HepG2 (cell line): ENCODE results near the gene YBX2. TPM values are rescaled to one million over a fixed set of nuclear protein-coding genes. Genes with fewer than 3 reads are reported as not detected.

Experiments
- ARHGAP35 ChIP-seq: sonication (generic); formaldehyde crosslinking; IDR thresholded peaks from 2 replicates; pipeline ENCODE4 v1.9.0; 2022; ENCODE audit warnings: mild to moderate bottlenecking, inconsistent platforms, moderate library complexity, missing genetic modification reagents, borderline replicate concordance
- ATF2 ChIP-seq: sonication (generic); formaldehyde crosslinking; IDR thresholded peaks from 2 replicates; pipeline ENCODE4 v1.4.0; 2020; ENCODE audit warnings: missing genetic modification reagents
- ATF3 ChIP-seq: sonication (generic); formaldehyde crosslinking; IDR thresholded peaks from 2 replicates; pipeline ENCODE4 v1.4.0; 2020; ENCODE audit warnings: missing genetic modification reagents
- CSRNP1 ChIP-seq: sonication (generic); formaldehyde crosslinking; IDR thresholded peaks from 2 replicates; pipeline ENCODE4 v1.8.1; 2023; ENCODE audit warnings: mild to moderate bottlenecking, missing genetic modification reagents
- NR3C1 ChIP-seq: sonication (generic); formaldehyde crosslinking; IDR thresholded peaks from 2 replicates; pipeline ENCODE4 v1.4.0; 2020; ENCODE audit warnings: missing genetic modification reagents
- SYNCRIP ChIP-seq: fragments of 200-400 bp; formaldehyde crosslinking; IDR thresholded peaks from 2 replicates; pipeline ENCODE4 v1.6.1; 2018; ENCODE audit warnings: mild to moderate bottlenecking, low read depth, low read length; ENCODE audit not compliant: insufficient read depth
- TAF1 ChIP-seq: sonication (generic); formaldehyde crosslinking; IDR thresholded peaks from 2 replicates; pipeline ENCODE4 v1.4.0; 2020; ENCODE audit warnings: missing genetic modification reagents
- THAP11 ChIP-seq: IDR thresholded peaks from 2 replicates; pipeline ENCODE4 v1.6.1; 2016; ENCODE audit warnings: missing biosample characterization, missing genetic modification reagents
- THAP8 ChIP-seq: sonication (generic); formaldehyde crosslinking; IDR thresholded peaks from 2 replicates; pipeline ENCODE4 v1.5.1; 2020; ENCODE audit warnings: missing genetic modification reagents, mild to moderate bottlenecking, borderline replicate concordance
- TP53 ChIP-seq: sonication (generic); formaldehyde crosslinking; conservative IDR thresholded peaks from 2 replicates; pipeline ENCODE4 v1.4.0; 2020; ENCODE audit warnings: missing genetic modification reagents
- ZNF20 ChIP-seq: sonication (generic); formaldehyde crosslinking; IDR thresholded peaks from 2 replicates; pipeline ENCODE4 v1.4.0; 2020; ENCODE audit warnings: mild to moderate bottlenecking, moderate library complexity, missing genetic modification reagents
- ZNF207 ChIP-seq: fragments of 450-650 bp; IDR thresholded peaks from 2 replicates; pipeline ENCODE4 v1.6.1; 2016; ENCODE audit warnings: antibody characterized with exemption, borderline replicate concordance
- ZSCAN21 ChIP-seq: sonication (generic); formaldehyde crosslinking; IDR thresholded peaks from 2 replicates; pipeline ENCODE4 v1.8.0; 2022; ENCODE audit warnings: mild to moderate bottlenecking, missing genetic modification reagents, moderate library complexity, borderline replicate concordance
- polyA plus RNA-seq, 8 experiments: library from polyadenylated mRNA; depleted of rRNA in 3 of 8; stranded (reverse) in 7 of 8; unstranded in 1 of 8; fragments of >200 nt; fragmentation: Illumina TruSeq in 4 of 8; extraction: Trizol in 4 of 8; gene quantifications; 2 replicates each; pipeline versions ENCODE4 v1.2.1 to v1.2.3, GENCODE V29; 2011 to 2016; ENCODE audit warnings: low read depth in 4 of 8, missing spikeins in 1 of 8, mixed read lengths in 1 of 8; ENCODE audit not compliant: insufficient read depth in 1 of 8
- total RNA-seq, 5 experiments: library from RNA; depleted of rRNA; stranded (reverse); fragments of >200 nt; fragmentation: Illumina TruSeq; extraction: Trizol; gene quantifications; 2 replicates each; pipeline ENCODE4 v1.2.3, GENCODE V29; 2016; ENCODE audit warnings: low read depth in 1 of 5
- TF ChIP-seq, protein P1 (sequence below): sonication (generic); formaldehyde crosslinking; IDR thresholded peaks from 2 replicates; pipeline ENCODE4 v1.4.0; 2020; ENCODE audit warnings: mild to moderate bottlenecking, missing genetic modification reagents
- TF ChIP-seq, protein P2 (sequence below): sonication (generic); formaldehyde crosslinking; IDR thresholded peaks from 2 replicates; pipeline ENCODE4 v1.9.0; 2021; ENCODE audit warnings: missing genetic modification reagents, borderline replicate concordance

YBX2 gene
- total and polyA plus RNA-seq, 2 of the 13 experiments (the other 11 are each of a cell fraction or from before 2014, with no cell fraction given) = 0.12 to 0.22 TPM

DNA sequence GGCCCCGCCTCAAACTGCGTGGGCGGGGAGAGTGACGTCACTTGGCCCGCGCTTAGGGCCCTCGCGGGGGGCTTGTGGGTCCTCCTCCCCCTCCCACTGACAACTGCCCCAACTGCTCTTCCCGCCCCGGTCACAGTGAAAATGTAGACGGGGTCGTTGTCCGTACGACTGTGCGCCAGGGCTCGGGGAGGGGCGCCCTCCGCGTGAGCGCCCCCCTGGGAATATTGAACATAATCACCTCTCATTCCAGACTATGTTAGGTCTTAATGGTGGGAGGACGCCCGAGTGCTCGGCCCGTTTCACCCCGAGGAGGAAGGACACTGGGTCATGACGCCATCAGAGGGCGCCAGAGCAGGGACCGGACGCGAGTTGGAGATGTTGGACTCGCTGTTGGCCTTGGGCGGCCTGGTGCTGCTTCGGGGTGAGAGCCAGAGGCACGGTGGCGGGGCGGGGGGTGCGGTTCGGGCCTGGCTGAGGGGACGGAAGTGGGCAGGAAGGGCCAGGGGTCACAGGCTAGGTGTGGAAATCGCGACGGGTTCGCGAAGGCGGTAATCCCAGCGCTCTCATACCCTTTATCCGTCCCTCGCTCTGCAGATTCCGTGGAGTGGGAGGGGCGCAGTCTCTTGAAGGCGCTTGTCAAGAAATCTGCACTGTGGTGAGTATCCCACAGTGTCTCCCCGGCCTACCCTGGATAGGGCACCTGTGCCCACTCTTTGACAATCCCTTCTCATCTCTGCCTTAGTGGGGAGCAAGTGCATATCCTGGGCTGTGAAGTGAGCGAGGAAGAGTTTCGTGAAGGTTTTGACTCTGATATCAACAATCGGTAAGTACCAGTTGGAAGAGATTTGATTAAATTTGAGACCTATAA lies 42.0 kb downstream of the YBX2 start, which contains the start of gene ELP5 (continued):
- TF ChIP-seq CSRNP1 (0 out of 2 replicates have a peak, but pooled peaks have one; percentile 8), THAP11 (CRISPR knock-in tag) (peak; percentile 84), TAF1 (CRISPR knock-in tag) (peak; percentile 55), SYNCRIP (no peak), TP53 (CRISPR knock-in tag) (peak; percentile 17; the same call in 1 of the 2 replicates), ZSCAN21 (CRISPR knock-in tag) (peak; percentile 81; the same call in 1 of the 2 replicates), ZNF207 (no peak), NR3C1 (CRISPR knock-in tag) (no peak), ARHGAP35 (0 out of 2 replicates have a peak, but pooled peaks have one; percentile 53), THAP8 (CRISPR knock-in tag) (no peak), ZNF20 (no peak), ATF3 (peak; percentile 2; the same call in 1 of the 2 replicates), ATF2 (CRISPR knock-in tag) (peak; percentile 91)
- TF ChIP-seq, protein P1, sequence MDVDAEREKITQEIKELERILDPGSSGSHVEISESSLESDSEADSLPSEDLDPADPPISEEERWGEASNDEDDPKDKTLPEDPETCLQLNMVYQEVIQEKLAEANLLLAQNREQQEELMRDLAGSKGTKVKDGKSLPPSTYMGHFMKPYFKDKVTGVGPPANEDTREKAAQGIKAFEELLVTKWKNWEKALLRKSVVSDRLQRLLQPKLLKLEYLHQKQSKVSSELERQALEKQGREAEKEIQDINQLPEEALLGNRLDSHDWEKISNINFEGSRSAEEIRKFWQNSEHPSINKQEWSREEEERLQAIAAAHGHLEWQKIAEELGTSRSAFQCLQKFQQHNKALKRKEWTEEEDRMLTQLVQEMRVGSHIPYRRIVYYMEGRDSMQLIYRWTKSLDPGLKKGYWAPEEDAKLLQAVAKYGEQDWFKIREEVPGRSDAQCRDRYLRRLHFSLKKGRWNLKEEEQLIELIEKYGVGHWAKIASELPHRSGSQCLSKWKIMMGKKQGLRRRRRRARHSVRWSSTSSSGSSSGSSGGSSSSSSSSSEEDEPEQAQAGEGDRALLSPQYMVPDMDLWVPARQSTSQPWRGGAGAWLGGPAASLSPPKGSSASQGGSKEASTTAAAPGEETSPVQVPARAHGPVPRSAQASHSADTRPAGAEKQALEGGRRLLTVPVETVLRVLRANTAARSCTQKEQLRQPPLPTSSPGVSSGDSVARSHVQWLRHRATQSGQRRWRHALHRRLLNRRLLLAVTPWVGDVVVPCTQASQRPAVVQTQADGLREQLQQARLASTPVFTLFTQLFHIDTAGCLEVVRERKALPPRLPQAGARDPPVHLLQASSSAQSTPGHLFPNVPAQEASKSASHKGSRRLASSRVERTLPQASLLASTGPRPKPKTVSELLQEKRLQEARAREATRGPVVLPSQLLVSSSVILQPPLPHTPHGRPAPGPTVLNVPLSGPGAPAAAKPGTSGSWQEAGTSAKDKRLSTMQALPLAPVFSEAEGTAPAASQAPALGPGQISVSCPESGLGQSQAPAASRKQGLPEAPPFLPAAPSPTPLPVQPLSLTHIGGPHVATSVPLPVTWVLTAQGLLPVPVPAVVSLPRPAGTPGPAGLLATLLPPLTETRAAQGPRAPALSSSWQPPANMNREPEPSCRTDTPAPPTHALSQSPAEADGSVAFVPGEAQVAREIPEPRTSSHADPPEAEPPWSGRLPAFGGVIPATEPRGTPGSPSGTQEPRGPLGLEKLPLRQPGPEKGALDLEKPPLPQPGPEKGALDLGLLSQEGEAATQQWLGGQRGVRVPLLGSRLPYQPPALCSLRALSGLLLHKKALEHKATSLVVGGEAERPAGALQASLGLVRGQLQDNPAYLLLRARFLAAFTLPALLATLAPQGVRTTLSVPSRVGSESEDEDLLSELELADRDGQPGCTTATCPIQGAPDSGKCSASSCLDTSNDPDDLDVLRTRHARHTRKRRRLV (CRISPR knock-in tag) = peak; percentile 80
- TF ChIP-seq, protein P2, sequence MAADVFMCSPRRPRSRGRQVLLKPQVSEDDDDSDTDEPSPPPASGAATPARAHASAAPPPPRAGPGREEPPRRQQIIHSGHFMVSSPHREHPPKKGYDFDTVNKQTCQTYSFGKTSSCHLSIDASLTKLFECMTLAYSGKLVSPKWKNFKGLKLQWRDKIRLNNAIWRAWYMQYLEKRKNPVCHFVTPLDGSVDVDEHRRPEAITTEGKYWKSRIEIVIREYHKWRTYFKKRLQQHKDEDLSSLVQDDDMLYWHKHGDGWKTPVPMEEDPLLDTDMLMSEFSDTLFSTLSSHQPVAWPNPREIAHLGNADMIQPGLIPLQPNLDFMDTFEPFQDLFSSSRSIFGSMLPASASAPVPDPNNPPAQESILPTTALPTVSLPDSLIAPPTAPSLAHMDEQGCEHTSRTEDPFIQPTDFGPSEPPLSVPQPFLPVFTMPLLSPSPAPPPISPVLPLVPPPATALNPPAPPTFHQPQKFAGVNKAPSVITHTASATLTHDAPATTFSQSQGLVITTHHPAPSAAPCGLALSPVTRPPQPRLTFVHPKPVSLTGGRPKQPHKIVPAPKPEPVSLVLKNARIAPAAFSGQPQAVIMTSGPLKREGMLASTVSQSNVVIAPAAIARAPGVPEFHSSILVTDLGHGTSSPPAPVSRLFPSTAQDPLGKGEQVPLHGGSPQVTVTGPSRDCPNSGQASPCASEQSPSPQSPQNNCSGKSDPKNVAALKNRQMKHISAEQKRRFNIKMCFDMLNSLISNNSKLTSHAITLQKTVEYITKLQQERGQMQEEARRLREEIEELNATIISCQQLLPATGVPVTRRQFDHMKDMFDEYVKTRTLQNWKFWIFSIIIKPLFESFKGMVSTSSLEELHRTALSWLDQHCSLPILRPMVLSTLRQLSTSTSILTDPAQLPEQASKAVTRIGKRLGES (CRISPR knock-in tag) = no peak
